HepG2 (cell line): Measurements from ENCODE around the gene OGFOD3. TPM values are rescaled to one million over a fixed set of nuclear protein-coding genes. Genes with fewer than 3 reads are reported as not detected.

Experiments
- AFF4 ChIP-seq: sonication (generic); formaldehyde crosslinking; IDR thresholded peaks from 2 replicates; pipeline ENCODE4 v1.4.0; 2020; ENCODE audit warnings: missing genetic modification reagents
- AGO2 ChIP-seq: fragments of 200-400 bp; formaldehyde crosslinking; optimal IDR thresholded peaks from 2 replicates; pipeline ENCODE3; 2017; ENCODE audit warnings: mild to moderate bottlenecking, low read depth, low read length, moderate library complexity
- ATF7 ChIP-seq, 2 experiments: fragments of 450-650 bp in 1 of 2; sonication (generic) in 1 of 2; formaldehyde crosslinking in 1 of 2; IDR thresholded peaks; 2 replicates each; pipeline versions ENCODE4 v1.4.0 to v1.6.1; 2016 to 2020; ENCODE audit warnings: antibody characterized with exemption in 1 of 2, mild to moderate bottlenecking in 1 of 2, missing genetic modification reagents in 1 of 2
- DNMT1 ChIP-seq: sonication (generic); formaldehyde crosslinking; IDR thresholded peaks from 2 replicates; pipeline ENCODE4 v1.5.1; 2020; ENCODE audit warnings: mild to moderate bottlenecking, missing genetic modification reagents
- FOXC1 ChIP-seq: sonication (generic); formaldehyde crosslinking; IDR thresholded peaks from 2 replicates; pipeline ENCODE4 v1.8.0; 2022; ENCODE audit warnings: mild to moderate bottlenecking, missing genetic modification reagents, borderline replicate concordance
- KDM5A ChIP-seq: fragments of 200-600 bp; sonication (generic); IDR thresholded peaks from 2 replicates; pipeline ENCODE4 v1.7.0; 2018; ENCODE audit warnings: antibody characterized with exemption, mild to moderate bottlenecking, low read length, borderline replicate concordance
- MTA1 ChIP-seq: sonication (generic); formaldehyde crosslinking; IDR thresholded peaks from 2 replicates; pipeline ENCODE4 v1.4.0; 2020; ENCODE audit warnings: missing genetic modification reagents, mild to moderate bottlenecking, borderline replicate concordance
- MTF1 ChIP-seq: sonication (generic); formaldehyde crosslinking; IDR thresholded peaks from 2 replicates; pipeline ENCODE4 v1.5.0; 2020; ENCODE audit warnings: missing genetic modification reagents
- NCOA2 ChIP-seq: sonication (generic); formaldehyde crosslinking; IDR thresholded peaks from 2 replicates; pipeline ENCODE4 v1.8.0; 2022; ENCODE audit warnings: inconsistent platforms
- POLR2A ChIP-seq, 2 experiments: IDR thresholded peaks; 2 replicates each; pipeline ENCODE4 v1.6.1; 2011; ENCODE audit warnings: low read depth in 2 of 2, low read length in 2 of 2, mild to moderate bottlenecking in 1 of 2, moderate library complexity in 1 of 2; ENCODE audit not compliant: insufficient read depth in 1 of 2
- PRDM4 ChIP-seq: sonication (generic); formaldehyde crosslinking; IDR thresholded peaks from 2 replicates; pipeline ENCODE4 v1.9.0; 2021; ENCODE audit warnings: missing genetic modification reagents, borderline replicate concordance
- RAD21 ChIP-seq: fragments of 450-650 bp; formaldehyde crosslinking; IDR thresholded peaks from 2 replicates; pipeline ENCODE4 v1.5.0; 2020; ENCODE audit warnings: mild to moderate bottlenecking
- RARG ChIP-seq: sonication (generic); formaldehyde crosslinking; IDR thresholded peaks from 2 replicates; pipeline ENCODE4 v1.4.0; 2020; ENCODE audit warnings: low read depth, mild to moderate bottlenecking, missing genetic modification reagents
- RFX5 ChIP-seq: IDR thresholded peaks from 2 replicates; pipeline ENCODE4 v1.6.1; 2011; ENCODE audit warnings: low read depth, low read length, improper control_type of control experiment
- SP4 ChIP-seq: sonication (generic); formaldehyde crosslinking; IDR thresholded peaks from 2 replicates; pipeline ENCODE4 v1.8.1; 2023; ENCODE audit warnings: mild to moderate bottlenecking, missing genetic modification reagents
- THAP7 ChIP-seq: sonication (generic); formaldehyde crosslinking; IDR thresholded peaks from 2 replicates; pipeline ENCODE4 v1.8.1; 2023; ENCODE audit warnings: mild to moderate bottlenecking, missing genetic modification reagents
- TMF1 ChIP-seq: sonication (generic); formaldehyde crosslinking; IDR thresholded peaks from 2 replicates; pipeline ENCODE4 v1.8.1; 2022; ENCODE audit warnings: low read depth, missing genetic modification reagents
- WIZ ChIP-seq: sonication (generic); formaldehyde crosslinking; IDR thresholded peaks from 2 replicates; pipeline ENCODE4 v1.5.1; 2020; ENCODE audit warnings: mild to moderate bottlenecking, missing genetic modification reagents
- YEATS2 ChIP-seq: sonication (generic); formaldehyde crosslinking; IDR thresholded peaks from 2 replicates; pipeline ENCODE4 v1.4.0; 2020; ENCODE audit warnings: missing genetic modification reagents, borderline replicate concordance
- ZNF124 ChIP-seq: sonication (generic); formaldehyde crosslinking; IDR thresholded peaks from 2 replicates; pipeline ENCODE4 v1.4.0; 2020; ENCODE audit warnings: missing genetic modification reagents
- ZNF20 ChIP-seq: sonication (generic); formaldehyde crosslinking; IDR thresholded peaks from 2 replicates; pipeline ENCODE4 v1.4.0; 2020; ENCODE audit warnings: mild to moderate bottlenecking, moderate library complexity, missing genetic modification reagents
- ZNF251 ChIP-seq: sonication (generic); formaldehyde crosslinking; IDR thresholded peaks from 2 replicates; pipeline ENCODE4 v1.9.0; 2021; ENCODE audit warnings: mild to moderate bottlenecking, missing genetic modification reagents
- ZNF33A ChIP-seq: sonication (generic); formaldehyde crosslinking; IDR thresholded peaks from 2 replicates; pipeline ENCODE4 v1.5.1; 2020; ENCODE audit warnings: missing genetic modification reagents, mild to moderate bottlenecking, moderate library complexity, borderline replicate concordance
- polyA plus RNA-seq, 8 experiments: library from polyadenylated mRNA; depleted of rRNA in 3 of 8; stranded (reverse) in 7 of 8; unstranded in 1 of 8; fragments of >200 nt; fragmentation: Illumina TruSeq in 4 of 8; extraction: Trizol in 4 of 8; gene quantifications; 2 replicates each; pipeline versions ENCODE4 v1.2.1 to v1.2.3, GENCODE V29; 2011 to 2016; ENCODE audit warnings: low read depth in 4 of 8, missing spikeins in 1 of 8, mixed read lengths in 1 of 8; ENCODE audit not compliant: insufficient read depth in 1 of 8
- total RNA-seq, 5 experiments: library from RNA; depleted of rRNA; stranded (reverse); fragments of >200 nt; fragmentation: Illumina TruSeq; extraction: Trizol; gene quantifications; 2 replicates each; pipeline ENCODE4 v1.2.3, GENCODE V29; 2016; ENCODE audit warnings: low read depth in 1 of 5

The OGFOD3 gene
- total and polyA plus RNA-seq, 2 of the 13 experiments (the other 11 are each of a cell fraction or from before 2014, with no cell fraction given) = 40.0 to 42.1 TPM

- no peak for TF ChIP-seq WIZ (CRISPR knock-in tag)
- TF ChIP-seq MTA1 (CRISPR knock-in tag) = peak; percentile 27; the same call in 1 of the 2 replicates
- no peak for TF ChIP-seq PRDM4 (CRISPR knock-in tag)
- no peak for TF ChIP-seq ATF7 (IDR thresholded peaks at IDR 0.05)
- TF ChIP-seq ATF7 (CRISPR knock-in tag; IDR thresholded peaks at IDR 0.05) = no peak
- TF ChIP-seq MTF1 (CRISPR knock-in tag) = no peak
- peak; percentile 71 for TF ChIP-seq AGO2
- no peak for TF ChIP-seq KDM5A
- TF ChIP-seq AFF4 (CRISPR knock-in tag) = no peak
- no peak for TF ChIP-seq NCOA2
- no peak for TF ChIP-seq ZNF251 (CRISPR knock-in tag)
- TF ChIP-seq THAP7 = no peak
- no peak for TF ChIP-seq RARG (CRISPR knock-in tag)
- TF ChIP-seq ZNF20 (CRISPR knock-in tag) = no peak
- TF ChIP-seq ZNF124 (CRISPR knock-in tag) = no peak
- TF ChIP-seq POLR2A (IDR thresholded peaks at IDR 0.05; ENCODE audit: insufficient read depth in 1 of 2, low read depth in 2 of 2, low read length in 2 of 2) = no peak
- no peak for TF ChIP-seq YEATS2 (CRISPR knock-in tag)
- no peak for TF ChIP-seq RFX5
- no peak for TF ChIP-seq SP4 (CRISPR knock-in tag)
- TF ChIP-seq TMF1 (CRISPR knock-in tag) = no peak
- TF ChIP-seq ZNF33A (CRISPR knock-in tag) = no peak
- TF ChIP-seq FOXC1 (CRISPR knock-in tag) = no peak
- TF ChIP-seq RAD21 (CRISPR knock-in tag) = no peak
- peak; percentile 64; the same call in 1 of the 2 replicates for TF ChIP-seq DNMT1
Measured at GRCh38 chr17:82403662-82404660, 14.4 kb downstream of the OGFOD3 start (continued).
